ENCODE results near the gene CPE.
"Not testable (repeated sequence)": the region's sequence is repeated elsewhere in the genome, so short reads cannot be mapped to it uniquely, and the experiment has no call there.

Gene CPE

DNA sequence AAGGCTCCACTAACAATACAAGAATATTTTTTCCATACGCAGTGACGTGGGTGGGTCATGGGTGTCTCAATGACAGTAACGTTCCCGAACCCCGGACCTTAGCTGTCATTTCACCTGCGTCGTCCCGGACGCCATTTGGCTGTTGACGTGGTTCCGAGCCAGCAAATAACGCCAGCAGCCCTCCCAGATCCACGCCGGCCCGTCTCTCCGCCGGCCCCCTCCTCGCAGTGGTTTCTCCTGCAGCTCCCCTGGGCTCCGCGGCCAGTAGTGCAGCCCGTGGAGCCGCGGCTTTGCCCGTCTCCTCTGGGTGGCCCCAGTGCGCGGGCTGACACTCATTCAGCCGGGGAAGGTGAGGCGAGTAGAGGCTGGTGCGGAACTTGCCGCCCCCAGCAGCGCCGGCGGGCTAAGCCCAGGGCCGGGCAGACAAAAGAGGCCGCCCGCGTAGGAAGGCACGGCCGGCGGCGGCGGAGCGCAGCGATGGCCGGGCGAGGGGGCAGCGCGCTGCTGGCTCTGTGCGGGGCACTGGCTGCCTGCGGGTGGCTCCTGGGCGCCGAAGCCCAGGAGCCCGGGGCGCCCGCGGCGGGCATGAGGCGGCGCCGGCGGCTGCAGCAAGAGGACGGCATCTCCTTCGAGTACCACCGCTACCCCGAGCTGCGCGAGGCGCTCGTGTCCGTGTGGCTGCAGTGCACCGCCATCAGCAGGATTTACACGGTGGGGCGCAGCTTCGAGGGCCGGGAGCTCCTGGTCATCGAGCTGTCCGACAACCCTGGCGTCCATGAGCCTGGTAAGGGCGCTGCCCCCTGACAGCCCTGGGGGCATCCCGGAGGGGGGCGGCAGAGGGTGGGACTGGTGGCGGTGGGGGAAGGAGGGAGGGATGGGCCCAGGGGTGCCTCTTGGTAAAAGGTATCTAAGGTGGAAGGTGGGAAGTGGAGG, at the start of gene CPE:
Gene CPE, plus strand, starts transcription at position 264 of the 933 bp plus-strand sequence. Its CDS starts 214 bp downstream, at position 478.
- DNase-seq (ENCODE audit: low read depth), result peak; percentile 40

GRCh38 chr4:165330071-165330470, 48.7 kb upstream of the CPE start:
- no peak for DNase-seq (ENCODE audit: low read depth)

DNA sequence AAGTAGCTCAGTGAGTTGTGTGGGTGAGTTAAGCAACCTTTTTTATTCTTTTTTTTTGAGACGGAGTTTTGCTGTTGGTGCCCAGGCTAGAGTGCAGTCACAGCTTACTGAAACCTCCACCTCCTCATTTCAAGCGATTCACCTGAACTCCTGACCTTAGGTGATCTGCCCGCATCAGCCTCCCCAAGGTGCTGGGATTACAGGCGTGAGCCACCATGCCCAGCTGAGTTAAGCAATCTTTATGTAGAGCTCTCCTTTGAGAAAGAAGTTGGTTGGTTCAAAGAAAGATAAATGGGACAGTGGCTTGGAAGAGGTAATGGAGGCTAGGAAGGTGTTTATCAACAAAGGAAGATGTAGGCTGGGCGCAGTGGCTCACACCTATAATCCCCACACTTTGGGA, 48.1 kb upstream of the CPE start:
- DNase-seq (ENCODE audit: low read depth), result no peak

GRCh38 chr4:165331359-165331758, 47.4 kb upstream of the CPE start:
- DNase-seq (ENCODE audit: low read depth), result no peak

- DNase-seq (ENCODE audit: low read depth), result no peak
Observed at GRCh38 chr4:165331823-165332222, 47.0 kb upstream of the CPE start.

DNA sequence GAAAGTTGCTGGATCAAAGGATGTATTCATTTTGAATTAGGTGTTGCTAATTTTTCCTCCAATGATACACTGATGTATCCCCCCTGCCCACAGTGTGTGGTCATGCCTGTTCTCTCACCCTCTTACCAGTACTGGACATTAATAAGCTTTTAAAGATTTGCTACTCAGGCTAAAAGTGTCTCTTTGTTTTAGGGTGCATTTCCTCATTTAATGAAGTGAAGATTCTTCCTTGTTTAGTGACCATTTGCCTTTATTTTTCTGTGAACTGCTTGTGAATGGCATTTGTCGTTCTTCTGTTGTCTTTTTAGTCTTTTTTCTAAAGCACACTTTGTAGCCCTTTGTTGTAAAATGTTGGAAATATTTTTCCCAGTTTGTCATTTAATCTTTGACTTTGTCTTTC, 46.3 kb upstream of the CPE start:
- no peak for DNase-seq (ENCODE audit: low read depth)

GRCh38 chr4:165335163-165335703, 43.6 kb upstream of the CPE start:
- DNase-seq (ENCODE audit: low read depth), result no peak

- no peak for DNase-seq (ENCODE audit: low read depth)
Observed at GRCh38 chr4:165336743-165337142, 42.1 kb upstream of the CPE start.

GRCh38 chr4:165342340-165342739, 36.5 kb upstream of the CPE start:
- not testable (repeated sequence) for DNase-seq (ENCODE audit: low read depth)

GRCh38 chr4:165343353-165344191, 35.2 kb upstream of the CPE start:
- DNase-seq (ENCODE audit: low read depth), result no peak

GRCh38 chr4:165345666-165346417, 33.0 kb upstream of the CPE start:
- DNase-seq (ENCODE audit: low read depth), result no peak

- DNase-seq (ENCODE audit: low read depth), result no peak
Observed at GRCh38 chr4:165347647-165348569, 30.9 kb upstream of the CPE start.

DNA sequence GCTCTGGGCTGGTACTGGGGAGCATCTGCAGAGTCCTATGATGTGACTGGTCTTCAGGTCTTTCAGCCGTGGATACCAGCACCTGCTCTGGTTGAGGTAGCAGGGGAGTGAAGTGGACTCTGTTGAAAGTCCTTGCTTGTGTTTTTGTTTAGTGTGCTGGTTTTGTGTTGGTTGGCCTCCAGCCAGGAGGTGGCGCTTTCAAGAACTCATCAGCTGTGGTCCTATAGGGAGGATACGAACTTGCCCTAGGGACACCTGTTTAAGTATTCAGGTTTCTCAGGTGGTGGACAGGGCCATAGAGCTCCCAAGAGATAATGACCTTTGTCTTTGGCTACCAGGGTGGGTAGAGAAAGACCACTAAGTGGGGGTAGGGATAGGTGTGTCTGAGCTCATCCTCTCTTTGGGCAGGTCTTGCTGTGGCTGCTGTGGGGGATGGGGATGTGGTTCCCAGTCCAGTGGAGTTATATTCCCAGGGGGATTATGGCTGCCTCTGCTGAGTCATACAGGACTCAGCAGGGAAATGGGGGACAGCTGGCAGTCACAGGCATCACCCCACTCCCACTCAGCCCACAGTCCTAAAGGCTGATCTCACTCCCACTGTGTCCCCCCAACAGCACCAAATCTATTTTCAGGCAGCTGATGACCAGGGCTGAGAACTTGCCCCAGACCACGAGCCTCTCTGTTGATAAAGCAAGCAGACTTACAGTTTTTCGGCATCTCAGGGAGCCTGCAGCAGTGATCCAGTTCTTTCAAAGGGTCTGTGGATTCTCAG, 27.3 kb upstream of the CPE start:
- DNase-seq (ENCODE audit: low read depth), result no peak

DNA sequence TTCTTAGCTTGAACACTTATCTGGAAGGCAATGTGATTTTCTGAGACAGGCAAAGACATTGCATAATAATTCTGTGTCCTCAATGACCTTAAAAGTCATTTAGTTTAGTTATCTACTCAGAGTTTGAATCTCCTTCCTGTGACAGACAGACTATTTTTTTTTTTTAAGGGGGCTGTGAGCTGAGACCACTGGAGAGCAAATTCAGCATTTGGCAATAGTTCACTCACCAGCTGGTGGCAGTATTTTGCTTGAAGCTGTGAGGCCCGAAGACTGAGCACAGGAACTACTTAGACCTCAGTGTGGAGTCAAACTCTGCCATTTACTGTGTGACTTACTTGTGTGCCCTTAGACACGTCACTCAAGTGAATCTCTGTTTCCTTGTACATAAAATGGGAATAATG, 22.9 kb upstream of the CPE start:
- DNase-seq (ENCODE audit: low read depth), result no peak

DNA sequence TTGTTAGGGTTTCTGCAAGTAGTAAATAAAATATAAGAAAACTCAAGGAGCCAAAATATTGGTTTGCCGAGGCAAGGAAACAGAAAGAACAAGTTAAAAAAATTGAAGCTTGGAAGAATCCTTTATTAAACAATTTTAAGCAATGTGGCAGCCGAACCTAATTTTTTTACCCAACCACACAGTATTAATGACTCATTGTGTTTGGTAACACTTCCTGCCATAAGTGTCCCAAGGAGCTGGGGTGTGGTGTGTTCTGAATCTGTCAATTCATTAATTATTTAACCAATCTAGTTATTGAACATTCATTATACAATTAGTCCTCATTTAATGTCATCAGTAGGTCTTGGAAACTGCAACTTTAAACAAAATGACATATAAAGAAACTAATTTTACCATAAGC, 19.3 kb upstream of the CPE start:
- DNase-seq (ENCODE audit: low read depth), result no peak

GRCh38 chr4:165360041-165360695, 18.6 kb upstream of the CPE start:
- DNase-seq (ENCODE audit: low read depth), result no peak

- DNase-seq (ENCODE audit: low read depth), result no peak
Observed at GRCh38 chr4:165360985-165361670, 17.7 kb upstream of the CPE start.

DNA sequence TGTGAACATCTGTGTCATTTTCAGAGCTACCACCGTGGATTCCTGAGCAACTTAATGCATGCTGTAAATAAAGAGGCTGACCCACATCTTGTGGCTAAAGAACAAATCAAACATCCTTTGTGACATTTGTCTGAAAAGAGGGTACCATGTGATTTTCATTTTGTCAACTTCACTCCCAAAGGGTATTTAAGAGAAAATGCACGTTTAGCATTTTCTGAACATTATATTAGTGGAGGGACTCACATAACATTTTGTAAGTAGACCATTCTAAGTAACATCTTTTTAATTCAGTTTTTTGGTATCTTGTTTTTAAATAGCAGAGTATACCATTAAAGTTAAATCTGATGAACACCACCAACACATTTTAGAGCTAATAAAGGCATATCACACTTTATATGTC, 17.0 kb upstream of the CPE start:
- DNase-seq (ENCODE audit: low read depth), result no peak
